ENCODE data around the gene CR1L.

DNA sequence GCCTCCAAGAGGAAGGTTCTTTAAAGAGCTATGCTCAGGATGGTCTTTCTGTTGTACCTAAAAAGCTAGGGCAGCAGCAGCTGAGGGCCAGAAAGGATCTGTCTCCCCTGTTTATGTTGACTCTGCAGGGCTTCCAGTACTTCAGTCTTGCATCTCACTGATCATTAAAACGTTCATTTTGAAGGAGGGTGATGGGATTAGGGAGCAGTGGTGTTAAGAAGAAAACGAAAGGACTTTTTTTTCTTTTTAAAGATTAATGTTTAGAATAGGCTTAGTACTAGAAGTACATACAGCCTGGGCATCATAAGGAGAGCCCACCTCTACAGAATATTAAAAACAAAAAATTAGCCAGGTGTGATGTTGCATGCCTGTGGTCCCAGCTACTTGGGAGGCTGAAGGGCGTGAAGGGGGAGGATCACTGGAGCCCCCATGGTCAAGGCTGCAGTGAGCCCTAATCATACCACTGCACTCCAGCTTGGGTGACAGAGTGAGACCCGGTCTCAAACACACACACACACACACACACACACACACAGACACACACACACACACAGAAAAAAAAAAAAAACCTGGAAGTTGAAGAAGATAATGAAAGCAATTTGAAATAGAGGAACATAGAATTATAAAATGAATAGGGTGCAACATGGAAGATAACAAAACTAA lies 2.9 kb downstream of the CR1L start:
- TF ChIP-seq, protein P1, sequence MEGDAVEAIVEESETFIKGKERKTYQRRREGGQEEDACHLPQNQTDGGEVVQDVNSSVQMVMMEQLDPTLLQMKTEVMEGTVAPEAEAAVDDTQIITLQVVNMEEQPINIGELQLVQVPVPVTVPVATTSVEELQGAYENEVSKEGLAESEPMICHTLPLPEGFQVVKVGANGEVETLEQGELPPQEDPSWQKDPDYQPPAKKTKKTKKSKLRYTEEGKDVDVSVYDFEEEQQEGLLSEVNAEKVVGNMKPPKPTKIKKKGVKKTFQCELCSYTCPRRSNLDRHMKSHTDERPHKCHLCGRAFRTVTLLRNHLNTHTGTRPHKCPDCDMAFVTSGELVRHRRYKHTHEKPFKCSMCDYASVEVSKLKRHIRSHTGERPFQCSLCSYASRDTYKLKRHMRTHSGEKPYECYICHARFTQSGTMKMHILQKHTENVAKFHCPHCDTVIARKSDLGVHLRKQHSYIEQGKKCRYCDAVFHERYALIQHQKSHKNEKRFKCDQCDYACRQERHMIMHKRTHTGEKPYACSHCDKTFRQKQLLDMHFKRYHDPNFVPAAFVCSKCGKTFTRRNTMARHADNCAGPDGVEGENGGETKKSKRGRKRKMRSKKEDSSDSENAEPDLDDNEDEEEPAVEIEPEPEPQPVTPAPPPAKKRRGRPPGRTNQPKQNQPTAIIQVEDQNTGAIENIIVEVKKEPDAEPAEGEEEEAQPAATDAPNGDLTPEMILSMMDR (IDR thresholded peaks at IDR 0.05), result no peak
- TF ChIP-seq POLR2A (IDR thresholded peaks at IDR 0.05), result no peak
